RCC 7860 (cell line): ENCODE results near the gene MLEC.

ENCODE experiments used
- DNase-seq: peaks from one replicate; pipeline ENCODE4 v3.0.0-alpha.2; 2015; ENCODE audit warnings: low spot score
- FAIRE-seq: peaks from 2 replicates; lab custom pipeline; 2012; peaks lifted over from hg19 to GRCh38; lab: Jason Lieb, UNC

MLEC gene

GRCh38 chr12:120690083-120690450, 3.1 kb downstream of the MLEC start:
- no peak for DNase-seq
- FAIRE-seq = no peak

- DNase-seq (no peak), FAIRE-seq (no peak)
Measured at GRCh38 chr12:120690978-120691377, 4.0 kb downstream of the MLEC start.

DNA sequence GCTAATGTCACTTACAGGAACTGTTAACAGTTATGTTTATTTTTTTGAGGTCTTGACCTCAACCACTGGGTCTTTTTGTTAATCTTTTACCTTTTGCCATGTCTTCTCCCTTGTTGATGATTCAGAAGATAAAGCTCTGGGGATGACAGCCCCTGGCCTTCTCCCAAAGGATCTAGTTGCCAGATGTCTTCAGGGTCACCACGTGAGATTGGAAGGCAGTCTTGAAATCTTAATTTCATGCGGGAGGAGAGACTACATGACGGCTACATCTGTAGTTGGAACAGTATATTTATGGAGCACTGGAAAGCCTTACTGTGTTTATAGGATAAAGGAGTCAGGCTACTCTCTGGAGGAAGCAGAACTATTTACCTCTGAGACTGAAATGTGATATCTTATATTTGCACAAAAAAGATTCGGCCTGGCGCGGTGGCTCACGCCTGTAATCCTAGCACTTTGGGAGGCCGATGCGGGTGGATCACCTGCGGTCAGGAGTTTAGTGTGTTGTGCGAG, 5.6 kb downstream of the MLEC start:
- DNase-seq = peak; percentile 83
- FAIRE-seq = peak; percentile 95

DNA sequence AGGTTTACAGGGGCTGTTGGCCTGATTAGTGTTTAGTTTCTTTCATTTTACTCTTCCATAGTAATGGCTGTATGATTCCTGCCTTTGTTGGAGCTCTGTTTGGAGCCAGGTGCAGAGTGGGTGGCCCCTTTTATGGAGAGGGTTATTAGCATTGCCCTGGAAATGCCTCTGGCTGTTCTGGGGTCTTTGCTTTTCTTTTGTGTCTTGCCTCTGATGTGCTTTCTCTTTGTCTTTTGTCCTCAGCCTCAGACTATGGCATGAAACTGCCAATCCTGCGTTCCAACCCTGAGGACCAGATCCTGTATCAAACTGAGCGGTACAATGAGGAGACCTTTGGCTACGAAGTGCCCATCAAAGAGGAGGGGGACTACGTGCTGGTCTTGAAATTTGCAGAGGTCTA, 6.9 kb downstream of the MLEC start:
- DNase-seq (no peak), FAIRE-seq (no peak)

- no peak for DNase-seq
Measured at GRCh38 chr12:120696626-120697025, 9.7 kb downstream of the MLEC start.

GRCh38 chr12:120697344-120697743, 10.4 kb downstream of the MLEC start:
- DNase-seq = no peak
- FAIRE-seq = no peak

More at GRCh38 chr12:120696626-120697025, 9.7 kb downstream of the MLEC start:
- FAIRE-seq = no peak

DNA sequence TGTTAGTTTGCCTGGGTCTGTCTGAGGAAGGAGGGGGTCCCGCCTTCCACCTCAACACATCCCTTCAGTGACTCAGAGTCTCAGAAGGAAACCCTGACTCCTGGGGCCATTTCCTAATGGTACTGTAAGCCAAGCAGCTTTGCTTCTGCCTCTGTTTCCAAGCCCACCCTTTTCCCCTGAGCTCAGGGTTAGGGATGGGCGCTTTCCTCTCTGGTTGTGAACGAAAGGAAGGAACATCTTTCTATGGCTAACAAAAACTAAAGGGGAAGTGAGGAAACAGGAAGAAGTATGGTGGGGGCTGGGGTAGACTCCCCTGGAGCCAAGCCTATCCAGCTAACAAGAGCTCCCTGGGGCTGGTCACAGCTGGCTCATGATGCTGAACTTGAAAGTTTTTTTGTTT, 11.7 kb downstream of the MLEC start:
- FAIRE-seq (no peak), DNase-seq (no peak)

DNA sequence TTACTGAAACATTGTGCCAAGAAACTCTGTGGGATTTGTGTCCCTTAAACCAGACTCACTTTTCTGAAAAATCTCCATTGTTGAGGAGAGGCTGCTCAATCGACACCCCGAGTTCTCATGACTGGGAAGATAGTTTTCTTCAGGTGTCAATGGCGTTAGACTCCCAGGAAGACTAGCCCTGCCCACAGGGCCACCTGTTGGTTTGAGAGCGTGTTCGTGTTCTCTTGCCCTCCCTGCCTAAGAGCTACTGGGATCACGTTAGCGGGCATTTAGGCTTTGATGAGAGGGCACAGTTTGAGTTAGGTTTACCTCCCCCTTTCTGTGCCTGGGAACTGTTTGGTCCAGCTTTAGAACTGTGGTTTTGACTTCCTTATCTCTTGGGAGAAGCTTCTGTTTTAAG, 12.6 kb downstream of the MLEC start:
- DNase-seq (no peak), FAIRE-seq (no peak)

DNA sequence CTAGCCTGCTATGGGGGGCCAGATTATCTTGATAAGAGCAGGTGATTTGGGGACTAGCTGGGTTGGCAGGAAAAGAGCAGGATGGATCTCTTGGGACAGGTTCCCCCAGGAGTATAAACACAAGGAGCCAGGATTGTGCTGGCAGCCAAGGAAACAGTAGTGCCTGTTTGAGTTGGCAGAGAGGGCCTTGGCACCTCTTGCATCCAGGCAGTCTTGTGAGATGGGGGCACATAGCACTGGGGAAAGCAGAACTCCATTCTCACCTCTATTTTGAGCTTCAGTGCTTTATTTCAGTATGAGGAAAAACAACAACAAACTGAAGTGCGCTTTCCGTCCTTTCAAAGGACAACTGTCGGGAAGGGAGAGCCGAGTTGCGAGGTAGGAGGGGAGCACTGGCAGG, 13.9 kb downstream of the MLEC start:
- no peak for FAIRE-seq

GRCh38 chr12:120702637-120703036, 15.7 kb downstream of the MLEC start:
- no peak for FAIRE-seq

More for the DNA sequence above, 13.9 kb downstream of the MLEC start:
- no peak for DNase-seq

GRCh38 chr12:120703311-120703942, 16.5 kb downstream of the MLEC start:
- no peak for DNase-seq
- no peak for FAIRE-seq

More at GRCh38 chr12:120702637-120703036, 15.7 kb downstream of the MLEC start:
- no peak for DNase-seq

DNA sequence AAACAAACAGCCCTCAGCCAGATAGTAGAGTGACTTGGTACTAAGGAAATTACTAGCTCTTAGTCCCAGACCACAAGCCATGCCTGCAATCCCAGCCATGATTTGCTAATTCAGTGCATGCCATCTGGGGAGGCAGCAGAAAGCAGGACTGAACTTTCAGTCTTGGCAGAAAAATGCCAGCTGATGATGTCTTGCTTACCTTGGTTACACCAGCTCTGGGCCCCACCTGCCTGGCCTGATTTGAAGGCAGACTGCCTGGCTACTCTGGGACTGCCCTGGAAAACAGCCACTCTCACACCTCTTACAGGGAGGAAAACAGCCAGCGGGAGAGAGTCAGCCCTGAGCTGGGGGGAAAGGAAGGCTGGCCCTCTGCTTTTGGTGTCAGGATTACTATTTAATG, 18.7 kb downstream of the MLEC start:
- FAIRE-seq (no peak), DNase-seq (no peak)

DNA sequence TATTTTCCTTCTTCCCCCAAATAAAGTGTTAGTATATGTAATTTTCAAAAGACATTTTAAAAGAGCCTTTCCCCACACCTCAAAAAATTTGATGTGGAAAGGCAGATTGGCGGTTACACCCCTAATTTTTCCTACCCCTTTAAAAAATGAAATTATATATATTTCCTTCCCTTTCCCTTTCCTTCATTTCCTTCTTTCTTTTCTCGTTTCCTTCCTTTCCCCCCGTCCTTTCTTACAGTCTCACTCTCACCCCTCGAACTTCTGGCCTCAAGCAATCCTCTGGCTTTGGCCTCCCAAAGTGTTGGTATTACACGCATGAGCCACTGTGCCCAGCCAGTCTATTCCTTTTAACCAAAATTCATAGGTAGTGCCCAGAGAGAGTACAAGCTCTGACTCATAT, 19.1 kb downstream of the MLEC start:
- no peak for DNase-seq
- FAIRE-seq = no peak

DNA sequence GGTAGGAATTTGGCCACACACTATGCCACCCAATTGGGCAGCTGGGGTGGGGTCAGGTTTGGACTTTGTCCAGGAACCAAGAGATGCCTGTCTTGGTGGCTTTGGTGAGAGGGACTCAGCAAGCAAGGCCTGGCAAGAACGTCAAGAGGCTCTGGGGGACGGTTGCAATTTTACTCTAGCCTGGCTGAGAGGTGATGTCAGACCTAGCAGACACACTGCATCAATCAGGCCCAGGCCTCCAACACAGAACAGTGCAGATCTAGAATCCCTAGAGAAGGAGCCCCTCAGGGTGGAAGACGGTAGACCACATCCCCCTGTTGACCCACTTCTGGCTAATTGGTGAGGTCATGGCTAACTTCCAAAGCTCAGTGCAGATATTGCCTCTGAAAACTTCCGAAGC, 21.7 kb downstream of the MLEC start:
- DNase-seq (no peak), FAIRE-seq (no peak)

DNA sequence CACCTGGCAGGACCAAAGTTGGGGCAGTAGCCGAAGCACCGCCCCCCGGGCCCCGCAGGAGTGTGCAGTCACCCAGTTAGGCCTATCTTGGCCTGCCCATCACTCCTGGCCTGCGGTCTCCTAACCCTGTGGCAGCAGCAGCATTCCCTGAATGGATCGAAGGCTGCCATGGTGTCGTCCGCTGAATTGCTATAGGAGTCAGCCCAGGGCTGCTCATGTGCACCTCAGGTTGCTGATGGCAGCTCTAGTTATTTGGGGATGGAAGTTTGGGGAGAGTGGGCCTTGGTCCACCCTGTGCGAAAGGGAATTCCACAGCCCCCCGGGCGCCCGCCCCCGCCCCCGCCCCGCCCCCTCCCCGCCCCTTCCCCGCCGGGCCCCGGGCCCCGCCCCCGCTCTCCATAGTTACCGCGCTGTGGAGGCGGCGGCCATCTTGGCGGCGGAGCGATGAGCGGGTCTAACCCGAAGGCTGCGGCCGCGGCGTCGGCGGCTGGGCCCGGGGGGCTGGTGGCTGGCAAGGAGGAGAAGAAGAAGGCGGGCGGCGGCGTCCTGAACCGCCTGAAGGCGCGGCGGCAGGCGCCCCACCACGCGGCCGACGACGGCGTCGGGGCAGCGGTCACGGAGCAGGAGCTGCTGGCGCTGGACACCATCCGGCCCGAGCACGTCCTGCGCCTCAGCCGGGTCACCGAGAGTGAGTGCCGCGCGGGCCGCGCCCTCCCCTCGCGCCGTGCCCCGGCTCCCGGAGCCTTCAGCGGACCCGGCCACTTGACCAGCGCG, 23.3 kb downstream of the MLEC start, which contains the start of gene UNC119B:
Gene UNC119B (plus strand): TSS at position 428 of the 774 bp plus-strand sequence. CDS start 17 bp downstream, at position 445.
- no peak for FAIRE-seq
- peak; percentile 25 for DNase-seq

GRCh38 chr12:120710805-120711296, 23.9 kb downstream of the MLEC start:
- FAIRE-seq = no peak
- DNase-seq = no peak

- DNase-seq (no peak), FAIRE-seq (no peak)
Measured at GRCh38 chr12:120711411-120711810, 24.5 kb downstream of the MLEC start.

DNA sequence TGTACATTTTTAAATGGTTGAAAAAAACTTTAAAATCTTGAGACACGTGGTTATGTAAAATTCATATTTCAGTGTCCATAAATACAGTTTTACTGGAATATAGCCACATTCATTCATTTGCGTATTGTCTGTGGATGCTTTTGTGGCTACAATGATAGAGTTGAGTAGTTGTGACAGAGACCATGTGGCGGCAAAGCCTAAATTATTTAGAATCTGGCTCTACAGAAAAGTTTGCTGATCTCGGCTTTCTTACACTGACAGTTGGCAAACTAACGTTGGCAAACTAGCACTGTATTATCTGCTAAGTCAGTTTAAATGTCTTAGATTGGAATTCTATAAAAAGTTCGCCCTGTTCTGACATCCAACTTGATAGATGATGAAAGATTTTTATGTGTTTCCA, 25.7 kb downstream of the MLEC start:
- DNase-seq = no peak
- no peak for FAIRE-seq

GRCh38 chr12:120713861-120714482, 27.0 kb downstream of the MLEC start:
- FAIRE-seq (peak; percentile 52), DNase-seq (peak; percentile 58)

DNA sequence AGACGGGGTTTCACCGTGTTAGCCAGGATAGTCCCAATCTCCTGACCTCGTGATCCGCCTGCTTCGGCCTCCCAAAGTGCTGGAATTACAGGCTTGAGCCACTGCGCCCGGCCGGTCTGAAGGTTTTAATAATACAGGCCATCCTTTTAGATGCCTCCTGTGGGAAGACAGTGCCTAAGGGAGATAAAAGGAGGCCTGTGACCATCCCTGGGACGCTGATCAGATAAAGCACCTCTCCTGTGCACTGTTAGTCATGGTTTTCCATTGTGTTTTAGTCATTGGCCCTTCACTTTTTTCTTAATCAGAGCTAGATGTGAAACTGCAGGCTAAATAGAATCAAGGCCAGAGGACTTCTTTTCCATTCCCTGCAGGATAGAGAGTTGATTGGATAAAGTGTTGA, 31.1 kb downstream of the MLEC start:
- FAIRE-seq = no peak

GRCh38 chr12:120719072-120719471, 32.1 kb downstream of the MLEC start:
- FAIRE-seq = peak; percentile 43
- peak; percentile 14 for DNase-seq

More for the DNA sequence above, 31.1 kb downstream of the MLEC start:
- DNase-seq = no peak
